ENCODE data around the gene GPC5.
"Not testable (repeated sequence)": the region's sequence is repeated elsewhere in the genome, so short reads cannot be mapped to it uniquely, and the experiment has no call there.

GPC5 gene

DNA sequence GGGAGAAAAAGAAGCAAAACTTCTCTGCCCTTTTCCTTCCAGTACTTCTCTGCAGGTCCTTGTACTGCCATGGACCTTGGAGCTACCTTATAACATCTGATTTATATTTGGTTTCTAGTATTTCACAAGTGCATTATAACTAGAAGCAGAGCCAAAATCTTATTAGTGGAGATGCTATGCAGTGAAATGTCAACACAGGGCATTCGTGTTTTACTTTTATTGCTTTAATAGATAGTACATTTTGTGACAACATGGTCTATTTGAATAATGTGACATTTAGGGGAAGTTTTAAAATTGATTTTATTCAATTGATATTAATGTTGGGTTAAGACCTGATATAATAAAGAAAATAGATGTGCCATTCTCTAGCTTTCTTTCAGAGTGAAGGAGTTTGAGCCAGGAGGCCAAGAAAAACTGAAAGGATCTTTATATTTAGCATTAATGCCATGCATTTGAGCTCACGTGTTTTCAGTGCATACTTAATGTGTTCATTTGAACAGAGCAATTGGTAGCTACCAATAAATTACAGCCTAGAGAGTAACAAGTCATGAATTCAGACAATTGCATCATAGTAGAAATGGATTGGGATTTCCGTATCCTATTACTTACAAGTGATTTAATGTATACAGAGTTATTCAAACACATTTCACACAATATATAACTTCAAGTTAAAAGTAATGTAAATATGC, 863.8 kb downstream of the GPC5 start:
- Histone ChIP-seq H3K4me3 (replicated peaks; ENCODE audit: low read depth, low read length) (no peak overlapping the region), H3K36me3 (ENCODE audit: control insufficient read depth, insufficient read depth, low read length) (no peaks in the 10 kb centered on the region), H3K27me3 (replicated peaks; ENCODE audit: control insufficient read depth, insufficient read depth, low read length) (no peaks in the 10 kb centered on the region)
- TF ChIP-seq, protein P1, sequence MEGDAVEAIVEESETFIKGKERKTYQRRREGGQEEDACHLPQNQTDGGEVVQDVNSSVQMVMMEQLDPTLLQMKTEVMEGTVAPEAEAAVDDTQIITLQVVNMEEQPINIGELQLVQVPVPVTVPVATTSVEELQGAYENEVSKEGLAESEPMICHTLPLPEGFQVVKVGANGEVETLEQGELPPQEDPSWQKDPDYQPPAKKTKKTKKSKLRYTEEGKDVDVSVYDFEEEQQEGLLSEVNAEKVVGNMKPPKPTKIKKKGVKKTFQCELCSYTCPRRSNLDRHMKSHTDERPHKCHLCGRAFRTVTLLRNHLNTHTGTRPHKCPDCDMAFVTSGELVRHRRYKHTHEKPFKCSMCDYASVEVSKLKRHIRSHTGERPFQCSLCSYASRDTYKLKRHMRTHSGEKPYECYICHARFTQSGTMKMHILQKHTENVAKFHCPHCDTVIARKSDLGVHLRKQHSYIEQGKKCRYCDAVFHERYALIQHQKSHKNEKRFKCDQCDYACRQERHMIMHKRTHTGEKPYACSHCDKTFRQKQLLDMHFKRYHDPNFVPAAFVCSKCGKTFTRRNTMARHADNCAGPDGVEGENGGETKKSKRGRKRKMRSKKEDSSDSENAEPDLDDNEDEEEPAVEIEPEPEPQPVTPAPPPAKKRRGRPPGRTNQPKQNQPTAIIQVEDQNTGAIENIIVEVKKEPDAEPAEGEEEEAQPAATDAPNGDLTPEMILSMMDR (IDR thresholded peaks at IDR 0.05; ENCODE audit: insufficient read depth, low read length, poor library complexity, severe bottlenecking): no peak
- no peak for DNase-seq (ENCODE audit: extremely low read depth, insufficient read length)

DNA sequence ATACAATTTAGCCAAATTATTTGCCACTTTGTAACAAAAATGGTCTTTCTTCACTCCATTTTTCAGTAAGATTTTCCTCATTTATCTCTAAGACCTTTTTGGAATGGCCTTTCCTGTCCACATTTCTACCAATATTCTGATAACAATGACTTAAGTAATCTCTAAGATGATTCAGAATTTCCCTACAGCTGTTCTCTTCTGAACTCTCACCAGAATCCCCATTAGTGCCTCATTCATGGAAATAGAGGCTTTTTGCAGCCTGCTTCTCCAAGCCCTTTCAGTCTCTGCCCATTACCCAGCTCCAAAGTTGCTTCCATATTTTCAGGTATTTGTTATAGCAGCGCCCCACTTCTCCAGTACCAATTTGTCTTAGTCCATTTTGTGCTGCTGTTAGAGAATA, 867.0 kb downstream of the GPC5 start:
- TF ChIP-seq, protein P1 (IDR thresholded peaks at IDR 0.05; ENCODE audit: insufficient read depth, low read length, poor library complexity, severe bottlenecking): no peak
- Histone ChIP-seq H3K36me3 (ENCODE audit: control insufficient read depth, insufficient read depth, low read length) (no peaks in the 10 kb centered on the region), H3K27me3 (replicated peaks; ENCODE audit: control insufficient read depth, insufficient read depth, low read length) (no peaks in the 10 kb centered on the region), H3K4me3 (replicated peaks; ENCODE audit: low read depth, low read length) (no peak overlapping the region)
- DNase-seq (ENCODE audit: extremely low read depth, insufficient read length): no peak

DNA sequence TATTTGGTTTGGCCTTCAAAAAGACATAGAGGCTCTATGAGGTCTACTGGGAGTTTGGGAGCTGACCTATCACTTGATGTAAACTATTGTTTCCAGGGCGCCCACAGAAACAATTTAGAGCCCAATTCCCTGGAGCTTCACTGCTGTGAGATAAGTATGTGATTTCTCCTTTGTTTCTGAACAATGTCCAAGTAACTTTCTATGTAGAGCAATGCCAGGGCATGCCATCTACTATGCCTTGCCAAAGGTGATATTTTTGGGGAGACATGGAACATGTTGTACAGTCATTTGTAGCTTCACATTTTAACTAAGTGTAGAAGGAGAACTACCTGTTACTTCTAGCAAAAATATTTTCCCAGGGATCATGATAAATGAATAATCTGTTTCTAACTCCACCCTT, 872.6 kb downstream of the GPC5 start:
- Histone ChIP-seq H3K27me3 (replicated peaks; ENCODE audit: control insufficient read depth, insufficient read depth, low read length) (no peaks in the 10 kb centered on the region), H3K36me3 (ENCODE audit: control insufficient read depth, insufficient read depth, low read length) (no peaks in the 10 kb centered on the region), H3K4me3 (replicated peaks; ENCODE audit: low read depth, low read length) (no peak overlapping the region)
- TF ChIP-seq, protein P1 (IDR thresholded peaks at IDR 0.05; ENCODE audit: insufficient read depth, low read length, poor library complexity, severe bottlenecking): no peak
- DNase-seq (ENCODE audit: extremely low read depth, insufficient read length): no peak

DNA sequence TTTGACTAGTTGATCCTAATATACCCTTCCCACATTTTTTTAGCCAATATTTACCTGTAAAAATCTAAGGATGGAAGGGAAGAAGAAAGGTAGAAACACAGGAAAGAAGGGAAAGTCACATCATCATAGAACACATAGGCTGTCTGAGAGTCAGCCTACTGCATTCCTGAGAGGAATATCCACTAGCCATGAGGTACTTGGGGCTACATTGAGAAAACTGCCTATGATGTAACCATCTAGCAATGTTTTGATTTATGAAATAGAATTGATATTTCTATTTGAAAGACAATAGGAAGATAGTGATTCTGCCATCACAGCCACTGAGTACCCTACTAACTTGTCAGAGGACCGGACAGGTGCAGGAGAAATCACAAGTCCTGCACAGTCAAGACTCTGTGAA, 873.8 kb downstream of the GPC5 start:
- Histone ChIP-seq H3K4me3 (replicated peaks; ENCODE audit: low read depth, low read length) (no peak overlapping the region), H3K36me3 (ENCODE audit: control insufficient read depth, insufficient read depth, low read length) (no peaks in the 10 kb centered on the region), H3K27me3 (replicated peaks; ENCODE audit: control insufficient read depth, insufficient read depth, low read length) (no peaks in the 10 kb centered on the region)
- DNase-seq (ENCODE audit: extremely low read depth, insufficient read length): no peak
- TF ChIP-seq, protein P1 (IDR thresholded peaks at IDR 0.05; ENCODE audit: insufficient read depth, low read length, poor library complexity, severe bottlenecking): no peak

DNA sequence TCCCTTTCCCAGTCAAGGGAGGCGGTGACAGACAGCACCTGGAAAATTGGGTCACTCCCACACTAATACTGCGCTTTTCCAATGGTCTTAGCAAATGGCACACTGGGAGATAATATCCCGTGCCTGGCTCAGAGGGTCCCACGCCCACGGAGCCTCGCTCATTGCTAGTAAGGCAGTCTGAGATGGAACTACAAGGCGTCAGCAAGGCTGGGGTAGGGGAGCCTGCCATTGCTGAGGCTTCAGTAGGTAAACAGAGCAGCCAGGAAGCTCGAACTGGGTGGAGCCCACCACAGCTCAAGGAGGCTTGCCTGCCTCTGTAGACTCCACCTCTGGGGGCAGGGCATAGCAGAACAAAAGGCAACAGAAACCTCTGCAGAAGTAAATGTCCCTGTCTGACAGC, 882.6 kb downstream of the GPC5 start:
- not testable (repeated sequence) for H3K4me3 ChIP-seq (replicated peaks; ENCODE audit: low read depth, low read length); H3K27me3 ChIP-seq (replicated peaks; ENCODE audit: control insufficient read depth, insufficient read depth, low read length); DNase-seq (ENCODE audit: extremely low read depth, insufficient read length); H3K36me3 ChIP-seq (ENCODE audit: control insufficient read depth, insufficient read depth, low read length)

DNA sequence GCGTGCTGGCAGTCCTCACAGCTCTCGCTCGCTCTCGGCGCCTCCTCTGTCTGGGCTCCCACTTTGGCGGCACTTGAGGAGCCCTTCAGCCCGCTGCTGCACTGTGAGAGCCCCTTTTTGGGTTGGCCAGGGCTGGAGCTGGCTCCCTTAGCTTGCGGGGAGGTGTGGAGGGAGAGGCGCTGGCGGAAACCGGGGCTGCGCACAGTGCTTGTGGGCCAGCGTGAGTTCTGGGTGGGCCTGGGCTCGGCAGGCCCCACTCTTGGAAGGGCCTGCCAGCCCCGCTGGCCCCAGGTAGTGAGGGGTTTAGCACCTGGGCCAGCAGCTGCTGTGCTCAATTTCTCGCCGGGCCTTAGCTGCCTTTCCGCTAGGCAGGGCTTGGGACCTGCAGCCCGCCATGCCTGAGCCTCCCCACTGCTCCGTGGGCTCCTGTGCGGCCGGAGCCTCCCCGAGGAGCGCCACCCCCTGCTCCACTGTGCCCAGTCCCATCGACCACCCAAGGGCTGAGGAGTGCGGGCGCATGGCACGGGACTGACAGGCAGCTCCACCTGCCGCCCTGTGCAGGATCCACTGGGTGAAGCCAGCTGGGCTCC, 892.4 kb downstream of the GPC5 start:
- DNase-seq (ENCODE audit: extremely low read depth, insufficient read length); H3K36me3 ChIP-seq (ENCODE audit: control insufficient read depth, insufficient read depth, low read length); H3K4me3 ChIP-seq (replicated peaks; ENCODE audit: low read depth, low read length); H3K27me3 ChIP-seq (replicated peaks; ENCODE audit: control insufficient read depth, insufficient read depth, low read length): not testable (repeated sequence)

DNA sequence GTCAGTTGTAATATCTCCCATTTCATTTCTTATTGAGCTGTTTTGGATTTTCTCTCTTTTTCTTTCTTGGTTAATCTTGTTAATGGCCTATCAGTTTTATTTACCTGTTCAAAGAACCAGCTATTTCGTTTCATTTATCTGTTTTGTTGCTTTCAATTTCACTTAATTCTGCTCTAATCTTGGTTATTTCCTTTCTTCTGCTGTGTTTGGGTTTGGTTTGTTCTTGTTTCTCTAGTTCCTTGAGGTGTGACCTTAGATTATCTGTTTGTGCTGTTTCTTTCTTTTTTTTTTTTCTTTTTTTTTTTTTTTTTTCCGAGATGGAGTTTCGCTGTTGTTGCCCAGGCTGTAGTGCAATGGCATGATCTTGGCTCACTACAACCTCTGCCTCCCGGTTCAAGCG, 896.1 kb downstream of the GPC5 start:
- not testable (repeated sequence) for H3K4me3 ChIP-seq (replicated peaks; ENCODE audit: low read depth, low read length); H3K27me3 ChIP-seq (replicated peaks; ENCODE audit: control insufficient read depth, insufficient read depth, low read length); DNase-seq (ENCODE audit: extremely low read depth, insufficient read length)

DNA sequence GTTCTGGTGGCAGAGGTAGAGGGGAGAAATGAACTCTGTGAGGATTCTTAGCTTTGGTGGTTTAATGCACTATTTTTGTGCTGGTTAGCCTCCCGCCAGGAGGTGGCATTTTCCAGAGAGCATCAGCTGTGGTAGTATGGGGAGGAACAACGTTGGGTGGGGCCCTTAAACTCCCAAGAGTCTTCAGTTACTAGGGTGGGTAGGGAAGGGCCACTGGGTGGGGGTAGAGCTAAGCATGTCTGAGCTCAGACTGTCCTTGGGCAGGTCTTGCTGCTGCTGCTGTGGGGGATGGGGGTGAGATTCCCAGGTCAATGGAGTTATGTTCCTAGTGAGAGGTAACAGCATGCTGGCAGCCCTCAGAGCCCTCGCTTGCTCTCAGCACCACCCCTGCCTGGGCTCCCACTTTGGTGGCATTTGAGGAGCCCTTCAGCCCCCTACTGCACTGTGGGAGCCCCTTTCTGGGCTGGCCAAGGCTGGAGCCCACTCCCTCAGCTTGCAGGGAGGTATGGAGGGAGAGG, 897.8 kb downstream of the GPC5 start:
- not testable (repeated sequence) for H3K36me3 ChIP-seq (ENCODE audit: control insufficient read depth, insufficient read depth, low read length); H3K27me3 ChIP-seq (replicated peaks; ENCODE audit: control insufficient read depth, insufficient read depth, low read length); DNase-seq (ENCODE audit: extremely low read depth, insufficient read length); H3K4me3 ChIP-seq (replicated peaks; ENCODE audit: low read depth, low read length)

More for the DNA sequence above, 896.1 kb downstream of the GPC5 start:
- not testable (repeated sequence) for H3K36me3 ChIP-seq (ENCODE audit: control insufficient read depth, insufficient read depth, low read length)

Measured in GM06990 (cell line).